HepG2 (cell line): ENCODE measurements around the gene RNH1. TPM values are rescaled to one million over a fixed set of nuclear protein-coding genes. Genes with fewer than 3 reads are reported as not detected.
A peak's percentile ranks its signal among the peaks of the same experiment; 100 is the strongest.

ENCODE experiments used
- ATAC-seq: fragments of 200-7000 bp; cut with Tn5 transposase; 3 replicates; pipeline ENCODE4 v1.9.1; 2020; ENCODE audit warnings: mild to moderate bottlenecking, moderate library complexity
- BruUV-seq: library from RNA; stranded (reverse); fragments of 400-500 nt; replicated peaks from 2 replicates; lab custom pipeline; 2021; lab: Mats Ljungman, UMichigan
- CTCF ChIA-PET: fragments of 300-600 bp; formaldehyde crosslinking; extraction: SDS; loops from one replicate; lab custom pipeline; 2021; ENCODE audit warnings: low total read pairs, inconsistent platforms, low intra/inter-chr PET ratio; lab: Yijun Ruan, JAX
- POLR2A ChIA-PET: fragments of 350-600 bp; sonication (Branson Sonifier 250); formaldehyde crosslinking; loops from one replicate; lab custom pipeline; 2020; ENCODE audit warnings: antibody characterized with exemption, inconsistent platforms; lab: Yijun Ruan, JAX
- DNase-seq: peaks from one replicate; pipeline ENCODE4 v3.0.0-alpha.2; 2015; ENCODE audit warnings: low spot score
- FAIRE-seq: peaks from 3 replicates; lab custom pipeline; 2011; peaks lifted over from hg19 to GRCh38; lab: Jason Lieb, UNC
- H2AFZ ChIP-seq: one replicate; pipeline ENCODE4 v1.6.1; 2011; ENCODE audit warnings: low read length, inconsistent platforms
- H3K27ac ChIP-seq: fragments of 300-600 bp; 3 replicates; pipeline ENCODE4 v1.8.0; 2011; ENCODE audit warnings: mixed run types, mild to moderate bottlenecking, mixed read lengths, low read length, inconsistent platforms; ENCODE audit not compliant: insufficient read depth; ENCODE audit errors: extremely low read length
- H3K27me3 ChIP-seq, 2 experiments: fragments of 200-600 bp in 1 of 2; 2 replicates in 1 of 2; 3 replicates in 1 of 2; pipeline versions ENCODE4 v1.6.0 to v1.8.0; 2011; ENCODE audit warnings: low read length in 2 of 2, mild to moderate bottlenecking in 2 of 2, moderate library complexity in 2 of 2, inconsistent platforms in 1 of 2; ENCODE audit not compliant: insufficient read depth in 2 of 2, control insufficient read depth in 1 of 2
- H3K36me3 ChIP-seq, 2 experiments: fragments of 200-600 bp in 1 of 2; replicated peaks in 1 of 2; 2 replicates in 1 of 2; 3 replicates in 1 of 2; pipeline versions ENCODE4 v1.5.1 to v1.8.0; 2011; ENCODE audit warnings: low read length in 2 of 2, inconsistent platforms in 1 of 2; ENCODE audit not compliant: insufficient read depth in 2 of 2, control insufficient read depth in 1 of 2
- H3K4me1 ChIP-seq: 2 replicates; pipeline ENCODE4 v1.5.1; 2012; ENCODE audit warnings: low read length, inconsistent platforms; ENCODE audit not compliant: insufficient read depth
- H3K4me2 ChIP-seq: 2 replicates; pipeline ENCODE4 v1.6.0; 2011; ENCODE audit warnings: low read depth, low read length, inconsistent platforms
- H3K4me3 ChIP-seq, 3 experiments: fragments of 200-600 bp in 1 of 3; sonication (generic), shearing (Covaris generic) in 1 of 3; replicated peaks in 1 of 3; 2 replicates each; pipeline ENCODE4 v1.5.1; 2011 to 2016; ENCODE audit warnings: low read length in 3 of 3, inconsistent platforms in 2 of 3, low read depth in 2 of 3, mild to moderate bottlenecking in 2 of 3, control low read depth in 1 of 3, mixed read lengths in 1 of 3; ENCODE audit not compliant: insufficient read depth in 1 of 3
- H3K79me2 ChIP-seq: one replicate; pipeline ENCODE4 v1.6.1; 2011; ENCODE audit warnings: low read length, inconsistent platforms; ENCODE audit not compliant: insufficient read depth
- H3K9ac ChIP-seq: 2 replicates; pipeline ENCODE4 v1.6.0; 2011; ENCODE audit warnings: mild to moderate bottlenecking, low read depth, low read length, inconsistent platforms; ENCODE audit not compliant: insufficient read depth
- H3K9me3 ChIP-seq: 2 replicates; pipeline ENCODE4 v1.5.1; 2012; ENCODE audit warnings: mild to moderate bottlenecking, low read length
- H4K20me1 ChIP-seq: 2 replicates; pipeline ENCODE4 v1.6.0; 2011; ENCODE audit warnings: inconsistent platforms, mild to moderate bottlenecking, low read length, moderate library complexity; ENCODE audit not compliant: insufficient read depth
- BRCA1 ChIP-seq: sonication (generic); formaldehyde crosslinking; IDR thresholded peaks from 2 replicates; pipeline ENCODE4 v1.4.0; 2020; ENCODE audit warnings: missing genetic modification reagents
- CENPBD1 ChIP-seq: sonication (generic); formaldehyde crosslinking; IDR thresholded peaks from 2 replicates; pipeline ENCODE4 v1.8.0; 2022; ENCODE audit warnings: missing genetic modification reagents, low read depth, mild to moderate bottlenecking, borderline replicate concordance
- E2F2 ChIP-seq: sonication (generic); formaldehyde crosslinking; IDR thresholded peaks from 2 replicates; pipeline ENCODE4 v1.4.0; 2020; ENCODE audit warnings: missing genetic modification reagents, borderline replicate concordance
- ETS1 ChIP-seq: sonication (generic); formaldehyde crosslinking; IDR thresholded peaks from 2 replicates; pipeline ENCODE4 v1.4.0; 2020; ENCODE audit warnings: missing genetic modification reagents
- NFKB2 ChIP-seq: sonication (generic); formaldehyde crosslinking; IDR thresholded peaks from 2 replicates; pipeline ENCODE4 v1.4.0; 2020; ENCODE audit warnings: missing genetic modification reagents, borderline replicate concordance
- PHB2 ChIP-seq: fragments of 450-650 bp; IDR thresholded peaks from 2 replicates; pipeline ENCODE4 v1.6.1; 2018; ENCODE audit not compliant: partially characterized antibody
- TFDP2 ChIP-seq: sonication (generic); formaldehyde crosslinking; IDR thresholded peaks from 2 replicates; pipeline ENCODE4 v1.4.0; 2020; ENCODE audit warnings: missing genetic modification reagents
- USF2 ChIP-seq, 2 experiments: sonication (generic) in 1 of 2; formaldehyde crosslinking in 1 of 2; IDR thresholded peaks; 2 replicates each; pipeline versions ENCODE4 v1.5.1 to v1.6.1; 2011 to 2020; ENCODE audit warnings: borderline replicate concordance in 1 of 2, low read depth in 1 of 2, low read length in 1 of 2, mild to moderate bottlenecking in 1 of 2, missing genetic modification reagents in 1 of 2, moderate library complexity in 1 of 2
- ZBTB3 ChIP-seq: sonication (generic); formaldehyde crosslinking; IDR thresholded peaks from 2 replicates; pipeline ENCODE4 v1.4.0; 2020; ENCODE audit warnings: low read depth, mild to moderate bottlenecking, moderate library complexity, missing genetic modification reagents, borderline replicate concordance
- ZNF136 ChIP-seq: sonication (generic); formaldehyde crosslinking; IDR thresholded peaks from 2 replicates; pipeline ENCODE4 v1.8.1; 2022; ENCODE audit warnings: low read depth, mild to moderate bottlenecking, moderate library complexity, missing genetic modification reagents
- ZNF143 ChIP-seq: sonication (generic); formaldehyde crosslinking; IDR thresholded peaks from 2 replicates; pipeline ENCODE4 v1.4.0; 2020; ENCODE audit warnings: missing genetic modification reagents
- ZNF710 ChIP-seq: sonication (generic); formaldehyde crosslinking; IDR thresholded peaks from 2 replicates; pipeline ENCODE4 v1.5.0; 2020; ENCODE audit warnings: mild to moderate bottlenecking, missing genetic modification reagents, borderline replicate concordance
- ZNF713 ChIP-seq: sonication (generic); formaldehyde crosslinking; IDR thresholded peaks from 2 replicates; pipeline ENCODE4 v1.4.0; 2020; ENCODE audit warnings: mild to moderate bottlenecking, missing genetic modification reagents
- WGBS: methylation state at CpG from one replicate; pipeline ENCODE4 v1.1.6; 2017; ENCODE audit warnings: low lambda C conversion rate; 5-methylcytosine and 5-hydroxymethylcytosine counted together
- in situ Hi-C: cut with HindIII; loops from 2 replicates; pipeline ENCODE4 v1.10.0; 2017; ENCODE audit warnings: low pct_unique_long_range_greater_than_20kb; ENCODE audit not compliant: extremely low pct_ligation_motif_present
- intact Hi-C: fragments of 100-400 bp; cut with micrococcal nuclease; formaldehyde crosslinking; loops from one replicate; pipeline ENCODE4 v1.10.0; 2022; ENCODE audit not compliant: unreplicated experiment
- polyA plus RNA-seq, 8 experiments: library from polyadenylated mRNA; depleted of rRNA in 3 of 8; stranded (reverse) in 7 of 8; unstranded in 1 of 8; fragments of >200 nt; fragmentation: Illumina TruSeq in 4 of 8; extraction: Trizol in 4 of 8; gene quantifications; 2 replicates each; pipeline versions ENCODE4 v1.2.1 to v1.2.3, GENCODE V29; 2011 to 2016; ENCODE audit warnings: low read depth in 4 of 8, missing spikeins in 1 of 8, mixed read lengths in 1 of 8; ENCODE audit not compliant: insufficient read depth in 1 of 8
- total RNA-seq, 5 experiments: library from RNA; depleted of rRNA; stranded (reverse); fragments of >200 nt; fragmentation: Illumina TruSeq; extraction: Trizol; gene quantifications; 2 replicates each; pipeline ENCODE4 v1.2.3, GENCODE V29; 2016; ENCODE audit warnings: low read depth in 1 of 5

Gene RNH1
- total and polyA plus RNA-seq, 2 of the 13 experiments (the other 11 are each of a cell fraction or from before 2014, with no cell fraction given), result 36.0 to 74.1 TPM

GRCh38 chr11:450809-451451 is 56.1 kb downstream of the RNH1 start:
- no peaks in the 10 kb centered on the region; a peak in 1 of 5 replicates for H3K27me3 ChIP-seq
- ChIA-PET CTCF (interaction anchor here (1.2 to 4.4 kb wide), 3 partner anchors 46 to 68 kb away, joined by 3 to 20 read pairs (median 5); no protein-coding TSS in a partner anchor), POLR2A (interaction anchor here (1.3 to 2.1 kb wide), 5 partner anchors 9 to 145 kb away, joined by 4 to 10 read pairs (median 6); partner anchors contain the start of gene ANO9)
- ATAC-seq, result peak; percentile 44
- WGBS, result 3% methylated on average over 32 of the region's 46 CpGs
- H3K27ac ChIP-seq, result peak overlapping the region; percentile 54
- H3K9ac ChIP-seq, result peak overlapping the region; percentile 89
- no peaks in the 10 kb centered on the region for H3K9me3 ChIP-seq
- intact Hi-C loops (no loop called here), in situ Hi-C loops (no loop called here)
- H3K4me2 ChIP-seq, result peak overlapping the region; percentile 87
- FAIRE-seq, result peak; percentile 47
- DNase-seq, result peak; percentile 70
- H2AFZ ChIP-seq, result no peak overlapping the region
- no peaks in the 10 kb centered on the region for H4K20me1 ChIP-seq
- peaks cover 47% of the 10 kb centered on the region for H3K4me1 ChIP-seq
- TSS peak; percentile 39 for BruUV-seq
- peak overlapping the region; percentile 78 to 89 (median 86) for H3K4me3 ChIP-seq
- H3K36me3 ChIP-seq, result peaks cover 9 to 27% of the 10 kb centered on the region in 2 experiments
- H3K79me2 ChIP-seq, result peaks cover 43% of the 10 kb centered on the region
- no peak for TF ChIP-seq ETS1 (CRISPR knock-in tag)
- TF ChIP-seq TFDP2, result 0 out of 2 replicates have a peak, but pooled peaks have one; percentile 27
- TF ChIP-seq PHB2, result no peak
- 0 out of 2 replicates have a peak, but pooled peaks have one; percentile 5 for TF ChIP-seq ZNF136 (CRISPR knock-in tag)
- TF ChIP-seq E2F2 (CRISPR knock-in tag), result no peak
- TF ChIP-seq USF2 (IDR thresholded peaks at IDR 0.05; ENCODE audit: low read depth, low read length), result peak; percentile 21; the same call in 1 of the 2 replicates
- no peak for TF ChIP-seq USF2 (CRISPR knock-in tag; IDR thresholded peaks at IDR 0.05; ENCODE audit: borderline replicate concordance)
- TF ChIP-seq NFKB2 (CRISPR knock-in tag), result no peak
- TF ChIP-seq CENPBD1 (CRISPR knock-in tag), result no peak
- peak; percentile 55; the same call in 1 of the 2 replicates for TF ChIP-seq ZNF713
- TF ChIP-seq BRCA1 (CRISPR knock-in tag), result no peak
- TF ChIP-seq ZNF143, result no peak
- no peak for TF ChIP-seq ZBTB3 (CRISPR knock-in tag)
- TF ChIP-seq ZNF710 (CRISPR knock-in tag), result no peak
